Panc1 (cell line): ENCODE measurements around the gene ITGB2.
"Not testable (repeated sequence)": the region's sequence is repeated elsewhere in the genome, so short reads cannot be mapped to it uniquely, and the experiment has no call there.

Experiments used
- CTCF ChIP-seq: fragments of 450-650 bp; IDR thresholded peaks from 2 replicates; pipeline ENCODE4 v1.5.1; 2017; ENCODE audit warnings: mild to moderate bottlenecking
- REST ChIP-seq, 2 experiments: IDR thresholded peaks; 2 replicates each; pipeline ENCODE4 v1.6.1; 2011 to 2012; ENCODE audit warnings: low read depth in 2 of 2, control low read depth in 1 of 2, low read length in 1 of 2, mild to moderate bottlenecking in 1 of 2, moderate library complexity in 1 of 2; ENCODE audit not compliant: insufficient read depth in 1 of 2
- TCF7L2 ChIP-seq: IDR thresholded peaks from 2 replicates; pipeline ENCODE4 v1.6.1; 2011; ENCODE audit warnings: mild to moderate bottlenecking, low read depth, low read length, inconsistent platforms

- not testable (repeated sequence) for TF ChIP-seq TCF7L2; CTCF; REST (IDR thresholded peaks at IDR 0.05; ENCODE audit: insufficient read depth in 1 of 2, low read depth in 2 of 2, low read length in 1 of 2)
These were observed 41.5 kb downstream of the ITGB2 start for GRCh38 chr21:44879238-44879637.
